Mesendoderm (in vitro differentiated cells): ENCODE results near the gene NAA38. TPM values are rescaled to one million over a fixed set of nuclear protein-coding genes. Genes with fewer than 3 reads are reported as not detected.

Experiments
- DNase-seq: peaks from one replicate; pipeline ENCODE4 v3.0.0; 2013
- H2AK5ac ChIP-seq: 2 replicates; pipeline ENCODE4 v1.6.1; 2013; ENCODE audit warnings: low read length, inconsistent platforms
- H2BK120ac ChIP-seq: 2 replicates; pipeline ENCODE4 v1.6.1; 2013; ENCODE audit warnings: low read depth, mild to moderate bottlenecking, low read length, moderate library complexity, mixed read lengths
- H2BK15ac ChIP-seq: replicated peaks from 2 replicates; pipeline ENCODE4 v1.6.1; 2013; ENCODE audit warnings: low read depth, mild to moderate bottlenecking, moderate library complexity
- H2BK5ac ChIP-seq: 2 replicates; pipeline ENCODE4 v1.6.1; 2013; ENCODE audit warnings: low read length, inconsistent platforms
- H3K18ac ChIP-seq: 2 replicates; pipeline ENCODE4 v1.6.1; 2013; ENCODE audit warnings: mild to moderate bottlenecking, low read length, mixed read lengths
- H3K23ac ChIP-seq: one replicate; pipeline ENCODE4 v1.6.1; 2013; ENCODE audit warnings: low read length
- H3K27ac ChIP-seq: 2 replicates; pipeline ENCODE4 v1.5.1; 2013; ENCODE audit warnings: low read depth, mild to moderate bottlenecking, inconsistent platforms, low read length, moderate library complexity
- H3K27me3 ChIP-seq: 2 replicates; pipeline ENCODE4 v1.6.1; 2013; ENCODE audit warnings: low read length, control low read depth, mild to moderate bottlenecking, inconsistent platforms; ENCODE audit not compliant: insufficient read depth, poor library complexity
- H3K36me3 ChIP-seq: 2 replicates; pipeline ENCODE4 v1.6.1; 2013; ENCODE audit warnings: low read length, inconsistent platforms; ENCODE audit not compliant: control insufficient read depth, insufficient read depth
- H3K4ac ChIP-seq: one replicate; pipeline ENCODE4 v1.6.1; 2013; ENCODE audit warnings: low read depth, mild to moderate bottlenecking, low read length, moderate library complexity
- H3K4me1 ChIP-seq: 2 replicates; pipeline ENCODE4 v1.6.1; 2013; ENCODE audit warnings: low read depth, low read length, inconsistent platforms; ENCODE audit not compliant: control insufficient read depth
- H3K4me2 ChIP-seq: 2 replicates; pipeline ENCODE4 v1.6.1; 2013; ENCODE audit warnings: low read length
- H3K4me3 ChIP-seq: 2 replicates; pipeline ENCODE4 v1.5.1; 2013; ENCODE audit warnings: mild to moderate bottlenecking, low read length
- H3K56ac ChIP-seq: one replicate; pipeline ENCODE4 v1.6.1; 2013; ENCODE audit warnings: low read length
- H3K79me1 ChIP-seq: 2 replicates; pipeline ENCODE4 v1.6.1; 2013; ENCODE audit warnings: low read length, inconsistent platforms
- H3K79me2 ChIP-seq: 2 replicates; pipeline ENCODE4 v1.6.1; 2013; ENCODE audit warnings: mild to moderate bottlenecking, low read length; ENCODE audit not compliant: control insufficient read depth, insufficient read depth
- H3K9ac ChIP-seq: 2 replicates; pipeline ENCODE4 v1.6.1; 2013; ENCODE audit warnings: low read length, inconsistent platforms
- H4K5ac ChIP-seq: one replicate; pipeline ENCODE4 v1.6.1; 2013; ENCODE audit warnings: low read length
- H4K8ac ChIP-seq: one replicate; pipeline ENCODE4 v1.6.1; 2013; ENCODE audit warnings: low read depth, mild to moderate bottlenecking, control low read depth, low read length, moderate library complexity
- WGBS: extraction: QIAGEN DNeasy Blood & Tissue Kit; methylation state at CpG from one replicate; pipeline ENCODE4 v1.1.7; 2013; ENCODE audit warnings: low lambda C conversion rate, missing lambda C conversion rate; ENCODE audit not compliant: insufficient coverage; ENCODE audit errors: extremely low coverage; 5-methylcytosine and 5-hydroxymethylcytosine counted together
- polyA plus RNA-seq, 2 experiments: library from polyadenylated mRNA; stranded (reverse); fragments of 200-250 nt; gene quantifications; one replicate each; pipeline ENCODE4 v1.2.3, GENCODE V29; 2013

Gene NAA38
- polyA plus RNA-seq (2013, experiment 1 of 2): 35.8 TPM
- 33.4 TPM for polyA plus RNA-seq (2013, experiment 2 of 2)

DNA sequence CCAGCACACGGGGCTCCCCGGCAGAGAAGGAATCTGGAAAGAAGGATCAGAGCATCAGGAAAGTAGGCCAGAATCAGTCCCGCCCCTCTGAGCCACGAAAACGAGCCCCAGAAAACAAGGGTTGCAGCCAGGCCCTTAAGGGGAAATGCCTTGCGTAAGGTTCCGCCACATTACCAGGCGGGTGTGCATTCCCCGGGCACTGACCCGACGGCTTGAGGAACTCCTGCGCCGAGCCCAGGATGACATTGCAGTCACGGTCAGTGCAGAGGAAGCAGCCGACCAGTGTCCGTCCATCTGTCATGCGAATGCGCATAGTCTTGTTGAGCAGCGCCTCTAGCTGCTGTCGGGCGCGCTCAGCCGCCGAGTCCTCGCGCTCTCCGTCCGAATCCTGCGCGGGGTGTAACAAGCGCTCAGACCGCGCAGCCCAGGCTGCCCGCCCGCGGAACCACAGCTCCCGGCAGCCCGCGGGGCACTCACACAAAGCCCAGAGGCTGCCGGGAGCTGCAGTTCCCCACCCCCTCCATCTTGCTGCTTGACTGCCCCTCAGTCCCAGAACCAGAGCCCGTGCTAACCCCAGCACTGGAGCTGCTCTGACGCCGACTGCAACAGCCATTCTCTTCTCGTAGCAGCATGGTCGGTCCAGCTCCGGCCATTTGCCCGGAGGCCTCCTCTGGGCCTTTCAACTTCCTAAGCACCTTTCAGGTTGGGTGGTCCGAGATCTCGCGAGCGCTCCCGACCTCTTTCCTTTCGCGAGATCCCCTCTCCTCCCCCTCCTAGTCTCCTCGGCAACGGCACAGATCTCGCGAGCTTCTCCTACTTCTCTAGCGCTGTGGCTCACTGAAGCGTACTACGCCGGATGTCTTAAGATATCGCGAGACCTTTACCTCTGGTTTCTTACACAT is at the start of gene NAA38:
Gene NAA38, minus strand, starts transcription at position 749 of the 902 bp plus-strand sequence. Its CDS starts 96 bp downstream, at position 653.
- Histone ChIP-seq H2AK5ac (no peak within 1 kb of the TSS), H3K27me3 (peaks cover 9% of the 10 kb centered on the region), H3K79me2 (no peaks in the 10 kb centered on the region), H3K36me3 (no peaks in the 10 kb centered on the region), H3K4me1 (peaks cover 7% of the 10 kb centered on the region), H2BK5ac (peak within 1 kb of the TSS; percentile 97), H3K27ac (peak within 1 kb of the TSS; percentile 89), H3K4me2 (peak within 1 kb of the TSS; percentile 89), H3K18ac (peak within 1 kb of the TSS; percentile 92), H4K8ac (no peak within 1 kb of the TSS), H4K5ac (no peak within 1 kb of the TSS), H3K56ac (peak within 1 kb of the TSS; percentile 96), H3K4me3 (peak within 1 kb of the TSS; percentile 69), H2BK15ac (no peak within 1 kb of the TSS), H3K79me1 (peaks cover 6% of the 10 kb centered on the region), H2BK120ac (peak within 1 kb of the TSS; percentile 98), H3K4ac (no peak within 1 kb of the TSS), H3K9ac (peak within 1 kb of the TSS; percentile 83), H3K23ac (peak within 1 kb of the TSS; percentile 81)
- peak; percentile 100 for DNase-seq
- WGBS: no CpG with 5 or more reads among the region's 64 CpGs

DNA sequence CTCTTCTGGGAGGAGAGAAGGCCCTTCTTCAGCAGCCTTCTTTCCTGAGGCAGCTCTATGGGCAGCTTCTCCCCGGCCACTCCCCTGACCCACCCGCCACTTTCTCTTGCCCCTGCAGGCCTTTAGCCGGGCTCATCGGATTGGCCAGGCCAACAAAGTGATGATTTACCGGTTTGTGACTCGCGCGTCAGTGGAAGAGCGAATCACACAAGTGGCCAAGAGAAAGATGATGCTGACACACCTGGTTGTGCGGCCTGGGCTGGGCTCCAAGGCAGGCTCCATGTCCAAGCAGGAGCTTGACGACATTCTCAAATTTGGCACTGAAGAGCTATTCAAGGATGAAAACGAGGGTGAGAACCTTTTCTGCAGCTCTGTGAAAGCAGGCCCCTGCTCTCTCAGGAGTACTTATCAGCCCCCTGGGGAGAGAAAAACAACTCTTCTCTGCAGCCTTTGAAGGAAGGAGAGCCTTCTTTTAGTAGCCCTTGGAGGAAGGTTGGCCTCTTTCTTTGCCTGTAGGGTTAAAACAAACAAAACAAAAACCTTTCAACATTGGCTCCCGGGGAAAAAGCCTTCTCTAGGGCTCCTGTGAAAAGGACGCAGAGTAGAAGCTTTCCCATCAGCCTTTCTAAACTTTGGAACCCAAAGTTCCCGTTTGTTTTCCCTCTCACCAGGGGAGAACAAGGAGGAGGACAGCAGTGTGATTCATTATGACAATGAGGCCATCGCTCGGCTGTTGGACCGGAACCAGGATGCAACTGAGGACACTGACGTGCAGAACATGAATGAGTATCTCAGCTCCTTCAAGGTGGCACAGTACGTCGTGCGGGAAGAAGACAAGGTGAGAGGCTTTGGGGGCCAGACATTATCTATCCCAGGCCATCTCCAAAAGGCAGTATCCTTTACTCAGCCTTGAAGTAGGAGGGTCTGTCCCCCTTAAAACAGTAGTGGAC is 46.1 kb upstream of the NAA38 start:
- Histone ChIP-seq H3K36me3 (peaks cover 11% of the 10 kb centered on the region), H3K23ac (no peak overlapping the region), H3K18ac (no peak overlapping the region), H3K79me2 (no peaks in the 10 kb centered on the region), H3K4me3 (no peak overlapping the region), H3K56ac (no peak overlapping the region), H3K27me3 (no peaks in the 10 kb centered on the region), H3K79me1 (no peaks in the 10 kb centered on the region), H3K4ac (no peak overlapping the region), H2BK120ac (no peak overlapping the region), H3K27ac (no peak overlapping the region), H2BK5ac (no peak overlapping the region), H3K4me2 (no peak overlapping the region), H4K8ac (no peak overlapping the region), H2AK5ac (no peak overlapping the region), H4K5ac (no peak overlapping the region), H3K4me1 (no peaks in the 10 kb centered on the region), H2BK15ac (no peak overlapping the region), H3K9ac (no peak overlapping the region)
- peak; percentile 41 for DNase-seq
- WGBS: no CpG with 5 or more reads among the region's 22 CpGs

- Histone ChIP-seq H4K5ac (no peak overlapping the region), H3K56ac (no peak overlapping the region), H3K4ac (no peak overlapping the region), H2BK5ac (no peak overlapping the region), H3K36me3 (peaks cover 9% of the 10 kb centered on the region), H2AK5ac (no peak overlapping the region), H3K27ac (no peak overlapping the region), H3K79me1 (no peaks in the 10 kb centered on the region), H2BK120ac (no peak overlapping the region), H3K4me3 (no peak overlapping the region), H3K79me2 (no peaks in the 10 kb centered on the region), H3K4me2 (no peak overlapping the region), H2BK15ac (no peak overlapping the region), H3K23ac (no peak overlapping the region), H3K18ac (no peak overlapping the region), H3K4me1 (no peaks in the 10 kb centered on the region), H3K27me3 (no peaks in the 10 kb centered on the region), H3K9ac (no peak overlapping the region), H4K8ac (no peak overlapping the region)
- no peak for DNase-seq
- WGBS: no CpG with 5 or more reads among the region's 6 CpGs
Observed at GRCh38 chr17:7897773-7898172, 40.4 kb upstream of the NAA38 start.

- no peaks in the 10 kb centered on the region for H3K79me2 ChIP-seq
- H3K4me2 ChIP-seq: no peak overlapping the region
- no peak overlapping the region for H2BK5ac ChIP-seq
- no peaks in the 10 kb centered on the region for H3K27me3 ChIP-seq
- H3K79me1 ChIP-seq: no peaks in the 10 kb centered on the region
- no peak overlapping the region for H3K4me3 ChIP-seq
- H3K23ac ChIP-seq: no peak overlapping the region
- peaks cover 6% of the 10 kb centered on the region for H3K36me3 ChIP-seq
- DNase-seq: no peak
- H3K4me1 ChIP-seq: no peaks in the 10 kb centered on the region
- no peak overlapping the region for H2BK15ac ChIP-seq
- no CpG with 5 or more reads among the region's 13 CpGs for WGBS
- no peak overlapping the region for H3K56ac ChIP-seq
- no peak overlapping the region for H2BK120ac ChIP-seq
- H3K9ac ChIP-seq: no peak overlapping the region
- H2AK5ac ChIP-seq: no peak overlapping the region
- no peak overlapping the region for H3K18ac ChIP-seq
- no peak overlapping the region for H3K27ac ChIP-seq
- no peak overlapping the region for H3K4ac ChIP-seq
- no peak overlapping the region for H4K8ac ChIP-seq
- no peak overlapping the region for H4K5ac ChIP-seq
Observed at GRCh38 chr17:7897090-7897489, 39.7 kb upstream of the NAA38 start.

GRCh38 chr17:7894866-7895265 is 37.5 kb upstream of the NAA38 start:
- Histone ChIP-seq H3K4ac (no peak overlapping the region), H3K4me2 (no peak overlapping the region), H3K79me1 (no peaks in the 10 kb centered on the region), H3K4me3 (no peak overlapping the region), H3K27me3 (no peaks in the 10 kb centered on the region), H4K8ac (no peak overlapping the region), H3K4me1 (no peaks in the 10 kb centered on the region), H2BK120ac (no peak overlapping the region), H2BK15ac (no peak overlapping the region), H3K27ac (no peak overlapping the region), H4K5ac (no peak overlapping the region), H3K18ac (no peak overlapping the region), H3K56ac (no peak overlapping the region), H3K23ac (no peak overlapping the region), H3K79me2 (no peaks in the 10 kb centered on the region), H2AK5ac (no peak overlapping the region), H2BK5ac (no peak overlapping the region), H3K9ac (no peak overlapping the region), H3K36me3 (peaks cover 6% of the 10 kb centered on the region)
- WGBS: no CpG with 5 or more reads among the region's 8 CpGs
- DNase-seq: no peak
